HepG2 (cell line): ENCODE data around the gene COL27A1. TPM values are rescaled to one million over a fixed set of nuclear protein-coding genes. Genes with fewer than 3 reads are reported as not detected.

ENCODE experiments used
- ATF5 ChIP-seq: sonication (generic); formaldehyde crosslinking; IDR thresholded peaks from 2 replicates; pipeline ENCODE4 v1.4.0; 2020; ENCODE audit warnings: mild to moderate bottlenecking, low read depth, missing genetic modification reagents
- DMAP1 ChIP-seq: IDR thresholded peaks from 2 replicates; pipeline ENCODE4 v1.6.1; 2016
- GRHL1 ChIP-seq: sonication (generic); formaldehyde crosslinking; conservative IDR thresholded peaks from 2 replicates; pipeline ENCODE4 v1.8.0; 2022; ENCODE audit warnings: missing genetic modification reagents
- HOXD1 ChIP-seq: sonication (generic); formaldehyde crosslinking; IDR thresholded peaks from 2 replicates; pipeline ENCODE4 v1.5.0; 2020; ENCODE audit warnings: missing genetic modification reagents
- MEIS2 ChIP-seq: sonication (generic); formaldehyde crosslinking; IDR thresholded peaks from 2 replicates; pipeline ENCODE4 v1.9.0; 2021; ENCODE audit warnings: mild to moderate bottlenecking, missing genetic modification reagents
- NCOR1 ChIP-seq: fragments of 200-600 bp; sonication (generic); IDR thresholded peaks from 2 replicates; pipeline ENCODE4 v1.7.0; 2017; ENCODE audit warnings: antibody characterized with exemption, low read length, borderline replicate concordance
- PHB2 ChIP-seq: fragments of 450-650 bp; IDR thresholded peaks from 2 replicates; pipeline ENCODE4 v1.6.1; 2018; ENCODE audit not compliant: partially characterized antibody
- PREB ChIP-seq: sonication (generic); formaldehyde crosslinking; IDR thresholded peaks from 2 replicates; pipeline ENCODE4 v1.4.0; 2020; ENCODE audit warnings: missing genetic modification reagents
- SCMH1 ChIP-seq: sonication (generic); formaldehyde crosslinking; IDR thresholded peaks from 2 replicates; pipeline ENCODE4 v1.9.0; 2021; ENCODE audit warnings: missing genetic modification reagents, mild to moderate bottlenecking, borderline replicate concordance
- TBL1XR1 ChIP-seq: fragments of 150-350 bp; IDR thresholded peaks from 2 replicates; pipeline ENCODE4 v1.6.1; 2014; ENCODE audit warnings: borderline replicate concordance, low read length; ENCODE audit not compliant: partially characterized antibody
- TCF7 ChIP-seq: sonication (generic); IDR thresholded peaks from 2 replicates; pipeline ENCODE4 v1.6.1; 2016; ENCODE audit warnings: antibody characterized with exemption, low read depth
- TP53 ChIP-seq: sonication (generic); formaldehyde crosslinking; conservative IDR thresholded peaks from 2 replicates; pipeline ENCODE4 v1.4.0; 2020; ENCODE audit warnings: missing genetic modification reagents
- ZBTB39 ChIP-seq: sonication (generic); formaldehyde crosslinking; IDR thresholded peaks from 2 replicates; pipeline ENCODE4 v1.5.0; 2020; ENCODE audit warnings: missing genetic modification reagents
- ZFY ChIP-seq: sonication (generic); formaldehyde crosslinking; IDR thresholded peaks from 2 replicates; pipeline ENCODE4 v1.4.0; 2020; ENCODE audit warnings: missing genetic modification reagents
- ZNF451 ChIP-seq: sonication (generic); formaldehyde crosslinking; IDR thresholded peaks from 2 replicates; pipeline ENCODE4 v1.5.0; 2020; ENCODE audit warnings: mild to moderate bottlenecking, missing genetic modification reagents
- ZNF580 ChIP-seq: IDR thresholded peaks from 2 replicates; pipeline ENCODE4 v1.6.1; 2016; ENCODE audit warnings: low read depth, borderline replicate concordance
- ZNF678 ChIP-seq: sonication (generic); formaldehyde crosslinking; IDR thresholded peaks from 2 replicates; pipeline ENCODE4 v1.4.0; 2020; ENCODE audit warnings: mild to moderate bottlenecking, missing genetic modification reagents
- ZNF780A ChIP-seq: sonication (generic); formaldehyde crosslinking; IDR thresholded peaks from 2 replicates; pipeline ENCODE4 v1.8.0; 2022; ENCODE audit warnings: mild to moderate bottlenecking, missing genetic modification reagents, moderate library complexity
- polyA plus RNA-seq, 8 experiments: library from polyadenylated mRNA; depleted of rRNA in 3 of 8; stranded (reverse) in 7 of 8; unstranded in 1 of 8; fragments of >200 nt; fragmentation: Illumina TruSeq in 4 of 8; extraction: Trizol in 4 of 8; gene quantifications; 2 replicates each; pipeline versions ENCODE4 v1.2.1 to v1.2.3, GENCODE V29; 2011 to 2016; ENCODE audit warnings: low read depth in 4 of 8, missing spikeins in 1 of 8, mixed read lengths in 1 of 8; ENCODE audit not compliant: insufficient read depth in 1 of 8
- total RNA-seq, 5 experiments: library from RNA; depleted of rRNA; stranded (reverse); fragments of >200 nt; fragmentation: Illumina TruSeq; extraction: Trizol; gene quantifications; 2 replicates each; pipeline ENCODE4 v1.2.3, GENCODE V29; 2016; ENCODE audit warnings: low read depth in 1 of 5
- TF ChIP-seq, protein P1 (sequence below): sonication (generic); formaldehyde crosslinking; IDR thresholded peaks from 2 replicates; pipeline ENCODE4 v1.8.0; 2022; ENCODE audit warnings: mild to moderate bottlenecking, missing genetic modification reagents
- TF ChIP-seq, protein P2 (sequence below): sonication (generic); formaldehyde crosslinking; IDR thresholded peaks from 2 replicates; pipeline ENCODE4 v1.9.0; 2021; ENCODE audit warnings: missing genetic modification reagents, borderline replicate concordance

Gene COL27A1
- total and polyA plus RNA-seq, 2 of the 13 experiments (the other 11 are each of a cell fraction or from before 2014, with no cell fraction given) = 71.3 to 89.1 TPM

DNA sequence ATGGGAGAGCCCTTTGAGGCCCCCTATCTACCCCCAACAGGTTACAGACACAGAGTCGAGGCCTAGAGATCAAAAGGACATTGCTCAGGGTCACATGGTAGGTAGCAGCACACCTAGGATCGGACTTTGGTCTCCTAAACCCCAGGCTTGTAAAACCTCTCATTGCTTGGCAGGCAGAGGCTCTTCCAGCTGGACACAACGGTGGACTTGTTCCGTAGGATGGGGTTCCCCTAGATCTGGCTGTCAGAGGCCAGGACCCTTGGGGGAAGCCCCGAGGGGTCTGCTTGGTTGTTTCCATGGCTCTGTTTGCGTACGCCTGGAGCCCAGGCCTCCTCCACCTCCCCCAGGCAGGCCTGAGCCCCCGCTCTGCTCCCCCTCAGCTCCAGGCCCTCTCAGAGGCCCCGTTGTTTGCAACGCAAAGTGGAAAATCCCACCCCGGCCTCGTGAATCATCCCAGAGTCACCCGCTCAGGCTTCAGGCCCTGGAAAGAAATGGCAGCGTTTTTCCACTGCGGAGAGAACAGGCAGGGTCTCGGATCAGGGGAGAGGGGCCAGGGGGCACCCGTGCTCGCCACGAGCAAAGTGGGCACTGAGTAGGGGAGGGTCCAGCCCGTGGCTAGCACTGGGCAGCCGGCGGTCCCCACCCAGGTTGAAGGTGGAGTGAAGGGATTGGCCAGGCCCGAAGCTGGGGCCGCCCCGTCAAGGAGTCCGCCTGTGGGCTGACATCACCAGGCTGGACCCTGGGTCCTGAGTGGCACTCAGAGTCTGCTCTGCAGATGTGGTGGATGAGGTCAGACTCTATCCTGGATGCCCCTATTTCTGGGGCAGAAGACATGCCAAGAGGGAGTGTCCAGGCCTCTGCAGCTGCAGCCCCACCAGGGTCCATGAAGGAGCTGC, 19.8 kb downstream of the COL27A1 start (continued):
- peak; percentile 74 for TF ChIP-seq TCF7
- TF ChIP-seq PREB = no peak
- TF ChIP-seq DMAP1 (CRISPR knock-in tag) = peak; percentile 48; the same call in 1 of the 2 replicates
- 0 out of 2 replicates have a peak, but pooled peaks have one; percentile 12 for TF ChIP-seq TP53 (CRISPR knock-in tag)
- no peak for TF ChIP-seq ZNF780A (CRISPR knock-in tag)
- peak; percentile 86 for TF ChIP-seq ZFY (CRISPR knock-in tag)
- peak; percentile 70 for TF ChIP-seq ZNF580 (CRISPR knock-in tag)
- no peak for TF ChIP-seq ZNF451 (CRISPR knock-in tag)
- no peak for TF ChIP-seq TBL1XR1
- TF ChIP-seq GRHL1 (CRISPR knock-in tag) = no peak
- no peak for TF ChIP-seq PHB2
- peak; percentile 60 for TF ChIP-seq MEIS2
- TF ChIP-seq, protein P1, sequence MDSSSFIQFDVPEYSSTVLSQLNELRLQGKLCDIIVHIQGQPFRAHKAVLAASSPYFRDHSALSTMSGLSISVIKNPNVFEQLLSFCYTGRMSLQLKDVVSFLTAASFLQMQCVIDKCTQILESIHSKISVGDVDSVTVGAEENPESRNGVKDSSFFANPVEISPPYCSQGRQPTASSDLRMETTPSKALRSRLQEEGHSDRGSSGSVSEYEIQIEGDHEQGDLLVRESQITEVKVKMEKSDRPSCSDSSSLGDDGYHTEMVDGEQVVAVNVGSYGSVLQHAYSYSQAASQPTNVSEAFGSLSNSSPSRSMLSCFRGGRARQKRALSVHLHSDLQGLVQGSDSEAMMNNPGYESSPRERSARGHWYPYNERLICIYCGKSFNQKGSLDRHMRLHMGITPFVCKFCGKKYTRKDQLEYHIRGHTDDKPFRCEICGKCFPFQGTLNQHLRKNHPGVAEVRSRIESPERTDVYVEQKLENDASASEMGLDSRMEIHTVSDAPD (CRISPR knock-in tag) = peak; percentile 59; the same call in 1 of the 2 replicates
- no peak for TF ChIP-seq ATF5 (CRISPR knock-in tag)
- no peak for TF ChIP-seq SCMH1 (CRISPR knock-in tag)
- peak; percentile 96; the same call in 1 of the 2 replicates for TF ChIP-seq NCOR1
- peak; percentile 20; the same call in 1 of the 2 replicates for TF ChIP-seq HOXD1 (CRISPR knock-in tag)
- no peak for TF ChIP-seq ZNF678 (CRISPR knock-in tag)
- TF ChIP-seq, protein P2, sequence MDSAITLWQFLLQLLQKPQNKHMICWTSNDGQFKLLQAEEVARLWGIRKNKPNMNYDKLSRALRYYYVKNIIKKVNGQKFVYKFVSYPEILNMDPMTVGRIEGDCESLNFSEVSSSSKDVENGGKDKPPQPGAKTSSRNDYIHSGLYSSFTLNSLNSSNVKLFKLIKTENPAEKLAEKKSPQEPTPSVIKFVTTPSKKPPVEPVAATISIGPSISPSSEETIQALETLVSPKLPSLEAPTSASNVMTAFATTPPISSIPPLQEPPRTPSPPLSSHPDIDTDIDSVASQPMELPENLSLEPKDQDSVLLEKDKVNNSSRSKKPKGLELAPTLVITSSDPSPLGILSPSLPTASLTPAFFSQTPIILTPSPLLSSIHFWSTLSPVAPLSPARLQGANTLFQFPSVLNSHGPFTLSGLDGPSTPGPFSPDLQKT (CRISPR knock-in tag) = no peak
- no peak; the same call in 1 of the 2 replicates for TF ChIP-seq ZBTB39 (CRISPR knock-in tag)
